Measurements from ENCODE around the gene NFATC1. TPM values are rescaled to one million over a fixed set of nuclear protein-coding genes. Genes with fewer than 3 reads are reported as not detected.
A peak's percentile ranks its signal among the peaks of the same experiment; 100 is the strongest.

The NFATC1 gene
- total and polyA plus RNA-seq, 5 donors = 14.7 to 25.3 (median 20.3) TPM

DNA sequence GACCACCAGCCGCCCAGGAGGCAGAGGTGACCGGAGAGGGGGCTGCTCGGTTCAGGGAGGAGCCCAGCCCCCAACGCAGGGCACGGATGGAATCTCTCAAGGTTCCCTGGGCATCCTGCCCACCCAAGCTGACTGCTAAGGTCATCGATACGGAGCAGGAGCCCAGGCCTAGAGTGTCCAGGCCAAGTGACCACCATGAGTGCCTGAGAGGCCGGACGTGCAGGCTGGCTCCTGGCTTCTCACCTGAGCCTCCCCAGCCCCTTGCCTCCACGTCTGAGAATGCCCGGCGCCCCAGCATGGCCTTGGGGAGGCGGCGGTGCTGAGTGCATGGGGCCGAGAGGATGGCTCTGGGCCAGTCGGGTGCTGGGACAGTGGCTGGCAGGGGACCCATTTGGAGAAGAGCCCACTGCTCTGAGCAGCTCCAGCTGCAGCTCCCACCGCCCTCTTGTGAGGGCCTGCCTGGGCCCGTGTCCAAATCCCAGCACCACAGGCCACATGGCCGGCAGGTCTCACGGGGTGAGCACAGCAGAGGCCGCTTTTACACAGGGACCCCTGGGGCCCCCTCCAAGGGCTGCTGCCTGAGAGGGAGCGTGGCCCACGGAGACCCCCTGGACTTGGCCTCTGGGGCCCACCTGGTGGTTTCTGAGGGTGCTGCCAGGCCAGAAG lies 181.1 kb downstream of the NFATC1 start:
- 26% methylated on average over 23 of the region's 23 CpGs for WGBS
- no peak overlapping the region for H3K4me3 ChIP-seq (ENCODE audit: low read length)

GRCh38 chr18:79577451-79578395 lies 182.0 kb downstream of the NFATC1 start:
- Histone ChIP-seq H3K4me1 (ENCODE audit: control insufficient read depth, insufficient read depth, low read length) (peaks cover 9% of the 10 kb centered on the region), H3K4me3 (ENCODE audit: low read length) (no peak overlapping the region), H3K9me3 (ENCODE audit: control insufficient read depth, low read length) (peaks cover 3% of the 10 kb centered on the region), H3K27ac (ENCODE audit: low read length) (no peak overlapping the region), H3K27me3 (ENCODE audit: control insufficient read depth, insufficient read depth) (no peaks in the 10 kb centered on the region)
- intact Hi-C loops (cut with DNase I) = no loop called here
- peak; percentile 59 to 79 (median 79) for DNase-seq
- ATAC-seq = peak; percentile 3 to 30
- 52% methylated on average over 37 of the region's 37 CpGs for WGBS

More for the DNA sequence above, 181.1 kb downstream of the NFATC1 start:
- Histone ChIP-seq H3K27ac (ENCODE audit: low read length) (no peak overlapping the region), H3K27me3 (ENCODE audit: control insufficient read depth, insufficient read depth) (no peaks in the 10 kb centered on the region), H3K4me1 (ENCODE audit: control insufficient read depth, insufficient read depth, low read length) (peaks cover 9% of the 10 kb centered on the region), H3K9me3 (ENCODE audit: control insufficient read depth, low read length) (peaks cover 3% of the 10 kb centered on the region)
- intact Hi-C loops (cut with DNase I) = no loop called here
- ATAC-seq (peak; percentile 73 to 74), DNase-seq (peak; percentile 85 to 95 (median 94))

DNA sequence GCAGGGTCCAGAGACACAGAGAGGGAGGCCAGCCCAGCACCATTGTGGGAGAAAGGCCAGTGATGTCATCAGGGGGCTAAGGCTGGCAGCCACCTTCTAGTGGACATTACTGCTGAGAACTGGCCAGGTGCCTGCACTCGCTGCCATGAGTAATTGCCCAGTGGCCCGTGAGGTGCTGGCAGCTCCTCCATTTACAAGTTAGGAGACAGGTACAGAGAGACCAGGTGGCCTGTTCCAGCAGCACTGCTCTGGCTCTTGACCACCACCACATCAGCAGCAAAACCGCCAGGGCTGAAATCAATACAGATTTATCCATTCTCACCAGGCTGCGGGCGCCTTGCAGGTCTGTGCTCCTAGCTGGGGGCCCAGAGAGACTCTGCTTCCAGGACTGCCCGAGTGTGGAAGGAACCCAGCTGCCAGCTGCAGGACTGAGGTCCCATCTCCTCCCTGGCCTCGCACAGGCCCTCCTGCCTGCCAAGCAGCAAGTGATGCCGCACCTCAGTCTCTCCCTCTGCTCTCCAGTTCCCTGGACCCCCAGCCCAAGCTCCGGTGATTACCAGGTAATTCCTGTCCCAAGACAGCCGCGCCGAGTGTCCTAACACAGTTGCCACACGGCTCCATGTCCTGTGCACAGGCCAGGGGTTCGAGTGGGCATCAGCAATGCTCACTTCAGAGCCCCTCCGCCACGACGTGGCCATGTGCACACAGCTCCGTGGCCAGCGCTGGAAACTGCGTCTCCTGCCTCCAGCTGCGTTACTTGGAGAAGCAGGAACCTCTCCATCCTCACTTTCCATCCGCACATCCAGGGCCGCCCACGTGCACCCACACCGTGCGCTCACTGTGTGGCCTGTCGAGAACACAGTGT lies 182.9 kb downstream of the NFATC1 start:
- no peak for ATAC-seq
- DNase-seq = peak in 1 of 3 donors; percentile 49
- Histone ChIP-seq H3K27ac (ENCODE audit: low read length) (no peak overlapping the region), H3K27me3 (ENCODE audit: control insufficient read depth, insufficient read depth) (no peaks in the 10 kb centered on the region), H3K9me3 (ENCODE audit: control insufficient read depth, low read length) (no peaks in the 10 kb centered on the region), H3K4me1 (ENCODE audit: control insufficient read depth, insufficient read depth, low read length) (peaks cover 9% of the 10 kb centered on the region), H3K4me3 (ENCODE audit: low read length) (no peak overlapping the region)
- intact Hi-C loops (cut with DNase I) = no loop called here
- 88% methylated on average over 27 of the region's 27 CpGs for WGBS
